BLaER1 (cell line): Measurements from ENCODE around the gene ERC2.

Source experiments
- H3K27ac ChIP-seq: shearing (Covaris generic); formaldehyde crosslinking; 2 replicates; pipeline ENCODE4 v1.8.1; 2022
- H3K27me3 ChIP-seq: shearing (Covaris generic); formaldehyde crosslinking; 2 replicates; pipeline ENCODE4 v1.8.1; 2022
- H3K36me3 ChIP-seq: shearing (Covaris generic); formaldehyde crosslinking; 2 replicates; pipeline ENCODE4 v1.8.1; 2022
- H3K4me1 ChIP-seq: shearing (Covaris generic); formaldehyde crosslinking; 2 replicates; pipeline ENCODE4 v1.8.1; 2022
- H3K4me2 ChIP-seq: shearing (Covaris generic); formaldehyde crosslinking; 2 replicates; pipeline ENCODE4 v1.8.1; 2022
- H3K4me3 ChIP-seq: shearing (Covaris generic); formaldehyde crosslinking; 2 replicates; pipeline ENCODE4 v1.8.1; 2022
- H3K9ac ChIP-seq: shearing (Covaris generic); formaldehyde crosslinking; 2 replicates; pipeline ENCODE4 v1.8.1; 2022
- H3K9me3 ChIP-seq: shearing (Covaris generic); formaldehyde crosslinking; 2 replicates; pipeline ENCODE4 v1.8.1; 2022
- H4K20me1 ChIP-seq: shearing (Covaris generic); formaldehyde crosslinking; 2 replicates; pipeline ENCODE4 v1.8.1; 2022
- Cebpa-rat ChIP-seq: shearing (Covaris generic); IDR thresholded peaks from 2 replicates; pipeline ENCODE4 v1.8.1; 2022

ERC2 gene

DNA sequence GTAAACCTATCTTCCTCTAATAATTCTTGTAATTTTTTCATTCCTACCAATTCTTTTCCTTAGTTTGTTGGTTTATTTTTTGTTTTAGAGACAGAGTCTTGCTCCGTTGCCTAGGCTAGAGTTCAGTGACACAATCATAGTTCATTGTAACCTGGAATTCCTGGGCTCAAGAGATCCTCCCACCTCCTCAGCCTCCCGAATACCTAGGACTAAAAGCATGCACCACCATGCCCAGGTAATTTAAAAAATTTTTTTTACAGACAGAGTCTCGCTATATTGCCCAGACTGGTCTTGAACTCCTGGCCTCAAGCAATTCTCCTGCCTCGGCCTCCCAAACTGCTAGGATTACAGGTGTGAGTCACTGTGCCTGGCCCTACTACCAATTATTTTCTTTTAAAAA, 220.2 kb downstream of the ERC2 start:
- H3K9ac ChIP-seq: no peak overlapping the region
- no peaks in the 10 kb centered on the region for H4K20me1 ChIP-seq
- no peaks in the 10 kb centered on the region for H3K4me1 ChIP-seq
- no peak for TF ChIP-seq Cebpa-rat
- H3K4me3 ChIP-seq: no peak overlapping the region
- no peaks in the 10 kb centered on the region for H3K36me3 ChIP-seq
- no peak overlapping the region for H3K4me2 ChIP-seq
- H3K27ac ChIP-seq: no peak overlapping the region
- no peaks in the 10 kb centered on the region for H3K9me3 ChIP-seq
- H3K27me3 ChIP-seq: no peaks in the 10 kb centered on the region

DNA sequence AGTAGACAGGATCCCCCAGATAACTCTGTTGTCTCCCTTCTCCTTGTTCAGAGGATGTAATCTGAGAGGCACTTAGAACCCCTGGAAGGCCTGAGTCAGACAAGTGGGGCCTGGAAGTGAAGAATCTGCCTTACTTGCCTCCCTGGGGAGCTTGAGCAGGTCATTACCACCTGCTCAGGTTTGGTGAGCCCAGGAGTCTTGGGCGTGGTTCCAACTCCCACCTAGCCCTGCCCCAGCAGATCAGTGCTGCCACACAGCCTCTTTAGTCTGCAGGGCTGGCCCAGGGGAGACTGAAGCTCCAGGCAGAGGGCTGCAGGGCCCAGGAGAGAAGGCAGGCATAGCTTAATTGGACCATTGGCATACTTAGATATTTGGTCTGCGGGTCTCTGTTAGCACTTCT, 230.0 kb downstream of the ERC2 start:
- TF ChIP-seq Cebpa-rat: no peak
- no peak overlapping the region for H3K27ac ChIP-seq
- no peaks in the 10 kb centered on the region for H3K9me3 ChIP-seq
- no peak overlapping the region for H3K4me2 ChIP-seq
- no peaks in the 10 kb centered on the region for H4K20me1 ChIP-seq
- no peak overlapping the region for H3K4me3 ChIP-seq
- no peak overlapping the region for H3K9ac ChIP-seq
- H3K27me3 ChIP-seq: no peaks in the 10 kb centered on the region
- no peaks in the 10 kb centered on the region for H3K4me1 ChIP-seq
- H3K36me3 ChIP-seq: no peaks in the 10 kb centered on the region

GRCh38 chr3:56233742-56234141, 234.5 kb downstream of the ERC2 start:
- Histone ChIP-seq H3K36me3 (no peaks in the 10 kb centered on the region), H3K27me3 (no peaks in the 10 kb centered on the region), H3K9ac (no peak overlapping the region), H4K20me1 (no peaks in the 10 kb centered on the region), H3K4me2 (no peak overlapping the region), H3K27ac (no peak overlapping the region), H3K9me3 (no peaks in the 10 kb centered on the region), H3K4me1 (no peaks in the 10 kb centered on the region), H3K4me3 (no peak overlapping the region)
- no peak for TF ChIP-seq Cebpa-rat

DNA sequence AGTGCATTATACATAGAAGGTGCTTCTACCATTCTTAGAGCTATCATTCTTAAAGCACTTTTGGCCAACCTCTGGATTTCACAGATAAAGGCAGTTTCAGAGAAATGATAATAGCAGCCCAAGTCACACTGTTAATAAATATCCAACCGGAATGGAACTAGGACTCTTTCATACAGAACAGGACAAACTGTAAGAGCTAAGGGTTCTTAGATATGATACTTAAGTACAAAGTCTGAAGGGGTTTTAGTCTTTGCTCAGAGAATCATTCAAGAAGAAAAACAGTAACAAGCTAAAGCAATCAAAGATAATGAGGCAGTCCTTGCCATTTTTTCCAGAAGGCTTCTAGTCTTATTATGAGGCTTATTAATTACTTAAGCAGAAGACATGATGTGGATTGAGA, 239.0 kb downstream of the ERC2 start:
- Histone ChIP-seq H3K27me3 (no peaks in the 10 kb centered on the region), H3K27ac (no peak overlapping the region), H4K20me1 (no peaks in the 10 kb centered on the region), H3K9ac (no peak overlapping the region), H3K4me1 (no peaks in the 10 kb centered on the region), H3K4me2 (no peak overlapping the region), H3K4me3 (no peak overlapping the region), H3K36me3 (no peaks in the 10 kb centered on the region), H3K9me3 (no peaks in the 10 kb centered on the region)
- TF ChIP-seq Cebpa-rat: no peak

- Histone ChIP-seq H3K4me1 (no peaks in the 10 kb centered on the region), H3K36me3 (no peaks in the 10 kb centered on the region), H4K20me1 (no peaks in the 10 kb centered on the region), H3K9ac (no peak overlapping the region), H3K4me2 (no peak overlapping the region), H3K9me3 (no peaks in the 10 kb centered on the region), H3K4me3 (no peak overlapping the region), H3K27ac (no peak overlapping the region), H3K27me3 (no peaks in the 10 kb centered on the region)
- TF ChIP-seq Cebpa-rat: no peak
Measured at GRCh38 chr3:56222866-56223265, 245.4 kb downstream of the ERC2 start.

DNA sequence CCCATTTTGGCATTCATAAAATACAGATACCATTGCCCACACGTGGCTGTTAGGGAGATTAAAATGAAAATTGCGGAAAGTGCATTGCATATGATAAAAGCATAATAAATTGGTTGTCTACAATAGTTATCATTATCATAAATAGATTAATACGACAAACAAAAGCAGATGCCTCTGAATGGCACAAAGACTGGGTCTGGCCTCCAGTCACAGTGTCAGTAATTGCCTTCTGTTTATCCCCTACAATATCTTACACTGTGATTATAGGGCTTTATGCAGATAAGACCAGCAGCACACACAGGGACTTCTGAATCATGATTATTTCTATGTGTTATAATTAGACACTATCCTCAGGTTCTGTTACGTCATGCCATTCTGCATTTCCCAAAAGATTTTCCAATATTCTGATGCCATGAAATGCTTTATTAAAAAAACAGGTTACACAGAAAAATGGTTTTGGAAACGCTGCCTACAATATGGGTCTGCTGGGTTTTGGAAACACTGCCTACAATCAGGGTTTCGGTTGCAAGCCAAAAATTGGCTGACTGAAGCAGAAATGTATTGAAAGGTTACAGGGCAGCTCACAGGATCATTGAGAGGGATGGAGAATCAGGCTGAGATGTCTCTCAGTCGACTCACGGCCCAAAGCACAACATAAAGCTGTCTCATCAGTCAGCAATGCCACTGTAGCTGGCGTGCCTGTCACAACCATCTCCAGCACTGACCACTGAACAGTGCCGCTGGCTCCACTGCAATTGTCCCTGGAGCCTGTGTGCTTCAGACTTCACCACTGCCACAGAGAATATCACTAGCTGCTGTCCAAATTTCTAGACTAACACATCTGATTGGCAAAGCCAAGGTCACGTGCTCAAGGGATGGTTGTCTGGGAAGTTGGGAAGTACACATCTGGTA, 248.1 kb downstream of the ERC2 start:
- Histone ChIP-seq H3K27ac (no peak overlapping the region), H3K9me3 (no peaks in the 10 kb centered on the region), H3K9ac (no peak overlapping the region), H3K4me3 (no peak overlapping the region), H3K4me2 (no peak overlapping the region), H3K4me1 (no peaks in the 10 kb centered on the region), H4K20me1 (no peaks in the 10 kb centered on the region), H3K27me3 (no peaks in the 10 kb centered on the region), H3K36me3 (no peaks in the 10 kb centered on the region)
- TF ChIP-seq Cebpa-rat: no peak

GRCh38 chr3:56209982-56210751, 258.1 kb downstream of the ERC2 start:
- Histone ChIP-seq H3K27me3 (no peaks in the 10 kb centered on the region), H4K20me1 (no peaks in the 10 kb centered on the region), H3K36me3 (no peaks in the 10 kb centered on the region), H3K9ac (no peak overlapping the region), H3K4me2 (no peak overlapping the region), H3K4me3 (no peak overlapping the region), H3K27ac (no peak overlapping the region), H3K9me3 (peaks cover 7% of the 10 kb centered on the region; the same call in 1 of the 2 replicates), H3K4me1 (no peaks in the 10 kb centered on the region)
- no peak for TF ChIP-seq Cebpa-rat

DNA sequence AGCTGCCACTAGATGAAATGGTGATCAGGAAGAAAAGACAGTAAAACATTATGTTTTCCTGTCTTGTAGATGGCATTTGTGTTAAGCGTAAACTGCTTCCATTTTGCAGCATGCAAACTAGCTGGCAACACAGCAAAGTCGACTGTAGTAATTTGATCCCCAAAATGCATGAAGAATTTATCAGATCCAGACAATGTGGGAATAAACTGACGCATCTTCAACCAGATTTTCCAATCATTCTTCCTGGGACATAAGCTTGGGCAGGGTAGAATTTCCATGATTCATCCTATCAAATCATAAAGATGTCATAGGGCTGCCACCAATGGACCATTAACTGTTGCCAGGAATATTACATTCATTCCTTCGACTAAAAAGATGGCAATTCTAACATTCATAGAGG, 260.3 kb downstream of the ERC2 start:
- H3K4me1 ChIP-seq: no peaks in the 10 kb centered on the region
- TF ChIP-seq Cebpa-rat: no peak
- H3K4me2 ChIP-seq: no peak overlapping the region
- no peaks in the 10 kb centered on the region for H3K36me3 ChIP-seq
- H3K27ac ChIP-seq: no peak overlapping the region
- no peak overlapping the region for H3K9ac ChIP-seq
- H3K9me3 ChIP-seq: peaks cover 5% of the 10 kb centered on the region; the same call in 1 of the 2 replicates
- H3K4me3 ChIP-seq: no peak overlapping the region
- H4K20me1 ChIP-seq: no peaks in the 10 kb centered on the region
- H3K27me3 ChIP-seq: no peaks in the 10 kb centered on the region

GRCh38 chr3:56205406-56205805, 262.9 kb downstream of the ERC2 start:
- TF ChIP-seq Cebpa-rat: no peak
- Histone ChIP-seq H3K36me3 (no peaks in the 10 kb centered on the region), H3K27ac (no peak overlapping the region), H4K20me1 (no peaks in the 10 kb centered on the region), H3K4me3 (no peak overlapping the region), H3K4me2 (no peak overlapping the region), H3K9ac (no peak overlapping the region), H3K9me3 (no peaks in the 10 kb centered on the region), H3K27me3 (no peaks in the 10 kb centered on the region), H3K4me1 (no peaks in the 10 kb centered on the region)

DNA sequence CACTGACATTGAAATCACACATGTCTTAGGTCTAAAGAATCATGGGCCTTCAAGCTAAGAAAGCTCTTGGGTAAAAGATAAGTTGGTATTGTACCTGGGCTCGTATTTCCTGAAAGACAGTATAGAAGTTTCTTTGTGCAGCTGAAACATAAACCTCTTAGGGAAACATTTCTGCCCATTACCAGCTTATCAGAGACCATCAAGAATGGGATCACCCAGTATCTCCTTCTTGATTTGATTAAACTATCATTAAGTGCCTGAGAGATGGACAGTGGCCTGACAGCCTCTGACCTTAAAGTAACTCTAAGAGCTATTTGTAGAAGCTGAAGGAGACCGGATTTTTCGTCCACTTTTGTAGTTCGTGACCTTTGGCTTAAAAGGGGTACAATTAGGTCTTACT, 265.3 kb downstream of the ERC2 start:
- Histone ChIP-seq H3K9ac (no peak overlapping the region), H3K36me3 (no peaks in the 10 kb centered on the region), H3K4me2 (no peak overlapping the region), H3K4me1 (no peaks in the 10 kb centered on the region), H3K27ac (no peak overlapping the region), H3K27me3 (no peaks in the 10 kb centered on the region), H4K20me1 (no peaks in the 10 kb centered on the region), H3K4me3 (no peak overlapping the region), H3K9me3 (no peaks in the 10 kb centered on the region)
- TF ChIP-seq Cebpa-rat: no peak
